ENCODE results near the gene COQ5.

The COQ5 gene

GRCh38 chr12:120483621-120484020 is 45.3 kb downstream of the COQ5 start:
- no peak for DNase-seq (ENCODE audit: low spot score)

GRCh38 chr12:120481022-120481767 is 47.8 kb downstream of the COQ5 start:
- DNase-seq (ENCODE audit: low spot score) = peak; percentile 28

GRCh38 chr12:120480211-120480610 is 48.7 kb downstream of the COQ5 start:
- no peak for DNase-seq (ENCODE audit: low spot score)

GRCh38 chr12:120479458-120479857 is 49.5 kb downstream of the COQ5 start:
- DNase-seq (ENCODE audit: low spot score) = no peak

GRCh38 chr12:120475643-120476042 is 53.3 kb downstream of the COQ5 start:
- no peak for DNase-seq (ENCODE audit: low spot score)

- DNase-seq (ENCODE audit: low spot score) = peak; percentile 97
These were observed 54.4 kb downstream of the COQ5 start for GRCh38 chr12:120474616-120474960.

GRCh38 chr12:120473807-120474615 is 54.9 kb downstream of the COQ5 start:
- peak; percentile 22 for DNase-seq (ENCODE audit: low spot score)

- DNase-seq (ENCODE audit: low spot score) = no peak
These were observed 56.4 kb downstream of the COQ5 start for GRCh38 chr12:120472521-120472920.

- no peak for DNase-seq (ENCODE audit: low spot score)
These were observed 58.7 kb downstream of the COQ5 start for GRCh38 chr12:120470150-120470784.

GRCh38 chr12:120469450-120470149 is 59.4 kb downstream of the COQ5 start, which contains the start of gene SRSF9:
Gene SRSF9 (minus strand): TSS chr12:120469748. CDS start chr12:120469609, 139 bp downstream.
- DNase-seq (ENCODE audit: low spot score) = peak; percentile 98

- peak; percentile 26 for DNase-seq (ENCODE audit: low spot score)
These were observed 60.0 kb downstream of the COQ5 start for GRCh38 chr12:120468821-120469449.

GRCh38 chr12:120468325-120468820 is 60.6 kb downstream of the COQ5 start:
- DNase-seq (ENCODE audit: low spot score) = peak; percentile 66

GRCh38 chr12:120467439-120467838 is 61.5 kb downstream of the COQ5 start:
- DNase-seq (ENCODE audit: low spot score) = no peak

- peak; percentile 51 for DNase-seq (ENCODE audit: low spot score)
These were observed 62.2 kb downstream of the COQ5 start for GRCh38 chr12:120466560-120467315.

- DNase-seq (ENCODE audit: low spot score) = no peak
These were observed 63.2 kb downstream of the COQ5 start for GRCh38 chr12:120465756-120466155.

GRCh38 chr12:120463712-120464111 is 65.2 kb downstream of the COQ5 start:
- DNase-seq (ENCODE audit: low spot score) = no peak

- DNase-seq (ENCODE audit: low spot score) = no peak
These were observed 66.8 kb downstream of the COQ5 start for GRCh38 chr12:120462099-120462640.

GRCh38 chr12:120460157-120460556 is 68.8 kb downstream of the COQ5 start:
- no peak for DNase-seq (ENCODE audit: low spot score)

GRCh38 chr12:120457133-120457532 is 71.8 kb downstream of the COQ5 start:
- no peak for DNase-seq (ENCODE audit: low spot score)

- DNase-seq (ENCODE audit: low spot score) = no peak
These were observed 73.7 kb downstream of the COQ5 start for GRCh38 chr12:120455302-120455701.
